Brain microvascular endothelial cell (primary cell): Measurements from ENCODE around the gene GRWD1.

Experiments used
- DNase-seq: peaks from one replicate; pipeline ENCODE4 v3.0.0-alpha.2; 2020
- H3K27ac ChIP-seq: fragments of 250-450 bp; sonication (Bioruptor Pico); 2 replicates; pipeline ENCODE4 v1.5.1; 2020; ENCODE audit warnings: mild to moderate bottlenecking, moderate library complexity
- H3K27me3 ChIP-seq: fragments of 250-450 bp; sonication (Bioruptor Pico); replicated peaks from 2 replicates; pipeline ENCODE4 v1.5.1; 2020; ENCODE audit warnings: mild to moderate bottlenecking
- H3K36me3 ChIP-seq: fragments of 250-450 bp; sonication (Bioruptor Pico); replicated peaks from 2 replicates; pipeline ENCODE4 v1.5.1; 2020; ENCODE audit warnings: mild to moderate bottlenecking
- H3K4me3 ChIP-seq: 2 replicates; pipeline ENCODE4 v1.5.1; 2011; ENCODE audit warnings: low read depth, mild to moderate bottlenecking, control low read depth, low read length, moderate library complexity
- in situ Hi-C: cut with HindIII; loops from 2 replicates; pipeline ENCODE4 v1.10.0; 2017; ENCODE audit warnings: low sequenced_read_pairs, low pct_ligation_motif_present
- TF ChIP-seq, protein P1 (sequence below): IDR thresholded peaks from 2 replicates; pipeline ENCODE4 v1.5.1; 2011; ENCODE audit warnings: low read depth, mild to moderate bottlenecking, moderate library complexity, low read length, control low read depth, inconsistent platforms; ENCODE audit errors: missing control alignments

Gene GRWD1

GRCh38 chr19:48479686-48480085, 33.9 kb downstream of the GRWD1 start:
- Histone ChIP-seq H3K4me3 (no peak overlapping the region), H3K36me3 (peaks cover 38% of the 10 kb centered on the region), H3K27me3 (no peaks in the 10 kb centered on the region), H3K27ac (no peak overlapping the region)
- DNase-seq, result no peak
- in situ Hi-C loops, result no loop called here
- TF ChIP-seq, protein P1, sequence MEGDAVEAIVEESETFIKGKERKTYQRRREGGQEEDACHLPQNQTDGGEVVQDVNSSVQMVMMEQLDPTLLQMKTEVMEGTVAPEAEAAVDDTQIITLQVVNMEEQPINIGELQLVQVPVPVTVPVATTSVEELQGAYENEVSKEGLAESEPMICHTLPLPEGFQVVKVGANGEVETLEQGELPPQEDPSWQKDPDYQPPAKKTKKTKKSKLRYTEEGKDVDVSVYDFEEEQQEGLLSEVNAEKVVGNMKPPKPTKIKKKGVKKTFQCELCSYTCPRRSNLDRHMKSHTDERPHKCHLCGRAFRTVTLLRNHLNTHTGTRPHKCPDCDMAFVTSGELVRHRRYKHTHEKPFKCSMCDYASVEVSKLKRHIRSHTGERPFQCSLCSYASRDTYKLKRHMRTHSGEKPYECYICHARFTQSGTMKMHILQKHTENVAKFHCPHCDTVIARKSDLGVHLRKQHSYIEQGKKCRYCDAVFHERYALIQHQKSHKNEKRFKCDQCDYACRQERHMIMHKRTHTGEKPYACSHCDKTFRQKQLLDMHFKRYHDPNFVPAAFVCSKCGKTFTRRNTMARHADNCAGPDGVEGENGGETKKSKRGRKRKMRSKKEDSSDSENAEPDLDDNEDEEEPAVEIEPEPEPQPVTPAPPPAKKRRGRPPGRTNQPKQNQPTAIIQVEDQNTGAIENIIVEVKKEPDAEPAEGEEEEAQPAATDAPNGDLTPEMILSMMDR, result no peak

DNA sequence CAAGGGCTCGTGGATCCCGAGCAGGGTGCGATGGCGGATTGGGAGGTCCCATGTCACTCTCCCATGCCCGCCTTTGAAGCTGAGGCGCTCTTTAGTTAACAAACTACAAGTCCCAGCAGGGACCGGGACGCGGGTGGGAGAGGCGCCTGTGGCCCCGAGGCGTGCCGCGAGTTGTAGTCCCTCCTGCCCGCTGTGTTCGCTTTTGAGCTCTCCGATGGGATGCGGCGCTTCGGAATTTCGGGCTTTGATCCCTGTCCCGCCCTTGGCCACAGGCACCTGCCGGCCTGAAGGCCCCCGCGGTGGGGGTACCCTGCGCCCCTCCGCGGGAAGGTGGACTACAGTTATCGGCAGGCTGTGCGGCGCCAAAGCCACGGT, 34.4 kb downstream of the GRWD1 start:
- Histone ChIP-seq H3K4me3 (peak overlapping the region; percentile 49), H3K27me3 (no peaks in the 10 kb centered on the region), H3K36me3 (peaks cover 33% of the 10 kb centered on the region), H3K27ac (peak overlapping the region; percentile 9)
- in situ Hi-C loops, result no loop called here
- DNase-seq, result no peak
- TF ChIP-seq, protein P1, result no peak

GRCh38 chr19:48480558-48481500, 35.0 kb downstream of the GRWD1 start:
- H3K27me3 ChIP-seq, result no peaks in the 10 kb centered on the region
- H3K36me3 ChIP-seq, result peaks cover 29% of the 10 kb centered on the region
- H3K27ac ChIP-seq, result peak overlapping the region; percentile 9
- TF ChIP-seq, protein P1, result no peak
- in situ Hi-C loops, result no loop called here
- peak; percentile 24 for DNase-seq
- H3K4me3 ChIP-seq, result peak overlapping the region; percentile 49

- no peak for DNase-seq
- in situ Hi-C loops, result no loop called here
- Histone ChIP-seq H3K4me3 (no peak overlapping the region), H3K27ac (no peak overlapping the region), H3K27me3 (no peaks in the 10 kb centered on the region), H3K36me3 (peaks cover 19% of the 10 kb centered on the region)
- TF ChIP-seq, protein P1, result no peak
Measured at GRCh38 chr19:48481846-48482639, 36.3 kb downstream of the GRWD1 start.

GRCh38 chr19:48483301-48483700, 37.5 kb downstream of the GRWD1 start:
- no peak overlapping the region for H3K4me3 ChIP-seq
- no peaks in the 10 kb centered on the region for H3K27me3 ChIP-seq
- H3K27ac ChIP-seq, result no peak overlapping the region
- no peak for DNase-seq
- peaks cover 10% of the 10 kb centered on the region for H3K36me3 ChIP-seq
- TF ChIP-seq, protein P1, result no peak
- in situ Hi-C loops, result no loop called here
